HepG2 (cell line): ENCODE results near the gene MICALL2. TPM values are rescaled to one million over a fixed set of nuclear protein-coding genes. Genes with fewer than 3 reads are reported as not detected.

Experiments
- ADNP ChIP-seq: sonication (generic); formaldehyde crosslinking; IDR thresholded peaks from 2 replicates; pipeline ENCODE4 v1.4.0; 2020; ENCODE audit warnings: missing genetic modification reagents
- ERF ChIP-seq: IDR thresholded peaks from 2 replicates; pipeline ENCODE4 v1.6.1; 2018; ENCODE audit warnings: missing biosample characterization, missing genetic modification reagents
- MZF1 ChIP-seq: sonication (generic); formaldehyde crosslinking; IDR thresholded peaks from 2 replicates; pipeline ENCODE4 v1.8.1; 2023; ENCODE audit warnings: mild to moderate bottlenecking, missing genetic modification reagents, borderline replicate concordance
- NCOA2 ChIP-seq: sonication (generic); formaldehyde crosslinking; IDR thresholded peaks from 2 replicates; pipeline ENCODE4 v1.8.0; 2022; ENCODE audit warnings: inconsistent platforms
- PHF21A ChIP-seq: sonication (generic); formaldehyde crosslinking; IDR thresholded peaks from 2 replicates; pipeline ENCODE4 v1.5.0; 2020; ENCODE audit warnings: mild to moderate bottlenecking, missing genetic modification reagents
- SAFB2 ChIP-seq: sonication (generic); formaldehyde crosslinking; IDR thresholded peaks from 2 replicates; pipeline ENCODE4 v1.5.1; 2020; ENCODE audit warnings: missing genetic modification reagents, low read depth, mild to moderate bottlenecking, borderline replicate concordance
- ZNF674 ChIP-seq: sonication (generic); formaldehyde crosslinking; IDR thresholded peaks from 2 replicates; pipeline ENCODE4 v1.5.0; 2020; ENCODE audit warnings: low read depth, mild to moderate bottlenecking, missing genetic modification reagents
- polyA plus RNA-seq, 8 experiments: library from polyadenylated mRNA; depleted of rRNA in 3 of 8; stranded (reverse) in 7 of 8; unstranded in 1 of 8; fragments of >200 nt; fragmentation: Illumina TruSeq in 4 of 8; extraction: Trizol in 4 of 8; gene quantifications; 2 replicates each; pipeline versions ENCODE4 v1.2.1 to v1.2.3, GENCODE V29; 2011 to 2016; ENCODE audit warnings: low read depth in 4 of 8, missing spikeins in 1 of 8, mixed read lengths in 1 of 8; ENCODE audit not compliant: insufficient read depth in 1 of 8
- total RNA-seq, 5 experiments: library from RNA; depleted of rRNA; stranded (reverse); fragments of >200 nt; fragmentation: Illumina TruSeq; extraction: Trizol; gene quantifications; 2 replicates each; pipeline ENCODE4 v1.2.3, GENCODE V29; 2016; ENCODE audit warnings: low read depth in 1 of 5
- TF ChIP-seq, protein P1 (sequence below), 2 experiments: IDR thresholded peaks; 2 replicates each; pipeline ENCODE4 v1.6.1; 2011 to 2012; ENCODE audit warnings: low read length in 2 of 2, borderline replicate concordance in 1 of 2, low read depth in 1 of 2, mild to moderate bottlenecking in 1 of 2, moderate library complexity in 1 of 2
- TF ChIP-seq, protein P2 (sequence below): sonication (generic); formaldehyde crosslinking; IDR thresholded peaks from 2 replicates; pipeline ENCODE4 v1.4.0; 2020; ENCODE audit warnings: missing genetic modification reagents, low read depth, mild to moderate bottlenecking, borderline replicate concordance
- TF ChIP-seq, protein P3 (sequence below): sonication (generic); formaldehyde crosslinking; IDR thresholded peaks from 2 replicates; pipeline ENCODE4 v1.4.0; 2020; ENCODE audit warnings: mild to moderate bottlenecking, missing genetic modification reagents
- TF ChIP-seq, protein P4 (sequence below): sonication (generic); formaldehyde crosslinking; IDR thresholded peaks from 2 replicates; pipeline ENCODE4 v1.5.0; 2020; ENCODE audit warnings: mild to moderate bottlenecking, missing genetic modification reagents
- TF ChIP-seq, protein P5 (sequence below): sonication (generic); formaldehyde crosslinking; IDR thresholded peaks from 2 replicates; pipeline ENCODE4 v1.5.0; 2020; ENCODE audit warnings: missing genetic modification reagents, mild to moderate bottlenecking, borderline replicate concordance
- TF ChIP-seq, protein P6 (sequence below): fragments of 450-650 bp; IDR thresholded peaks from 2 replicates; pipeline ENCODE4 v1.6.1; 2017
- TF ChIP-seq, protein P7 (sequence below): sonication (generic); formaldehyde crosslinking; IDR thresholded peaks from 2 replicates; pipeline ENCODE4 v1.5.0; 2020; ENCODE audit warnings: missing genetic modification reagents

MICALL2 gene
- total and polyA plus RNA-seq, 2 of the 13 experiments (the other 11 are each of a cell fraction or from before 2014, with no cell fraction given), result 5.8 to 12.4 TPM

DNA sequence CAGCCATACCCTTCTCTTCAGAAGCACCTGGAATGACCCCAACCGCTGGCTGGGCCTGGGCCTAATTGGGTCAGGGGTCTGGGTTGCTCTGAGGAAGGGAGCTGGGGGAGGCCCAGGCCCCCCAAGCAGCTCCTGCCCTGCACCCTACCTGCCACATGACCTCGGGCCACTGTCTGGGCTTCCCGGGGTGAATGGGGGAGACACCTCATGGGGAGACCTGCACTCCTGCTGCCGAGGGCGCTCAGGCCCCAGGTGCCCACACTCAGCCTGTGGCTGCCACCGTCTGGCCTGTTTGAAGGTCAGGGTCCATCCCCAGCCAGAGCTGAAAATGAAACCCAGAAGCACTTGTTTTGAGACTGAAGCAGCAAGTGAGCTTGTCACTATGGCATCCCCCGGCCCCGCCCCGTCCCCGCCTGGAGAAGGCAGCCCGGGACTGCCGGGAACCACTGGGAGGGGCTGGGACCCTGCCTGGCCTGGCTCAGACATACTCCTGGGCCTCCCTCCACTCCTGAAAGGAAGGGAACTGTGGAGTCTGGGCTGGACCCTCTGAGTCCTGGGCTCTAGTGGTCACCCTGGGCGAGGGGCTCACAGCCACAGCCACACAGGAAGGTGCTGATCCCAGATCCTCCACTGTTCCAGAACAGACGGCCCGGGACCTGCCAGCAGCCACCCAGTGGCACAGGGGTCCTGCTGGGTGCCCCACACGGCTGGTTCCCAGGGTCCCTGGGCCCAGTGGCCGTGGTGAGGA is 7.4 kb upstream of the MICALL2 start (continued):
- TF ChIP-seq, protein P1, sequence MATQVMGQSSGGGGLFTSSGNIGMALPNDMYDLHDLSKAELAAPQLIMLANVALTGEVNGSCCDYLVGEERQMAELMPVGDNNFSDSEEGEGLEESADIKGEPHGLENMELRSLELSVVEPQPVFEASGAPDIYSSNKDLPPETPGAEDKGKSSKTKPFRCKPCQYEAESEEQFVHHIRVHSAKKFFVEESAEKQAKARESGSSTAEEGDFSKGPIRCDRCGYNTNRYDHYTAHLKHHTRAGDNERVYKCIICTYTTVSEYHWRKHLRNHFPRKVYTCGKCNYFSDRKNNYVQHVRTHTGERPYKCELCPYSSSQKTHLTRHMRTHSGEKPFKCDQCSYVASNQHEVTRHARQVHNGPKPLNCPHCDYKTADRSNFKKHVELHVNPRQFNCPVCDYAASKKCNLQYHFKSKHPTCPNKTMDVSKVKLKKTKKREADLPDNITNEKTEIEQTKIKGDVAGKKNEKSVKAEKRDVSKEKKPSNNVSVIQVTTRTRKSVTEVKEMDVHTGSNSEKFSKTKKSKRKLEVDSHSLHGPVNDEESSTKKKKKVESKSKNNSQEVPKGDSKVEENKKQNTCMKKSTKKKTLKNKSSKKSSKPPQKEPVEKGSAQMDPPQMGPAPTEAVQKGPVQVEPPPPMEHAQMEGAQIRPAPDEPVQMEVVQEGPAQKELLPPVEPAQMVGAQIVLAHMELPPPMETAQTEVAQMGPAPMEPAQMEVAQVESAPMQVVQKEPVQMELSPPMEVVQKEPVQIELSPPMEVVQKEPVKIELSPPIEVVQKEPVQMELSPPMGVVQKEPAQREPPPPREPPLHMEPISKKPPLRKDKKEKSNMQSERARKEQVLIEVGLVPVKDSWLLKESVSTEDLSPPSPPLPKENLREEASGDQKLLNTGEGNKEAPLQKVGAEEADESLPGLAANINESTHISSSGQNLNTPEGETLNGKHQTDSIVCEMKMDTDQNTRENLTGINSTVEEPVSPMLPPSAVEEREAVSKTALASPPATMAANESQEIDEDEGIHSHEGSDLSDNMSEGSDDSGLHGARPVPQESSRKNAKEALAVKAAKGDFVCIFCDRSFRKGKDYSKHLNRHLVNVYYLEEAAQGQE (IDR thresholded peaks at IDR 0.05; ENCODE audit: borderline replicate concordance in 1 of 2, low read depth in 1 of 2, low read length in 2 of 2), result no peak
- TF ChIP-seq, protein P2, sequence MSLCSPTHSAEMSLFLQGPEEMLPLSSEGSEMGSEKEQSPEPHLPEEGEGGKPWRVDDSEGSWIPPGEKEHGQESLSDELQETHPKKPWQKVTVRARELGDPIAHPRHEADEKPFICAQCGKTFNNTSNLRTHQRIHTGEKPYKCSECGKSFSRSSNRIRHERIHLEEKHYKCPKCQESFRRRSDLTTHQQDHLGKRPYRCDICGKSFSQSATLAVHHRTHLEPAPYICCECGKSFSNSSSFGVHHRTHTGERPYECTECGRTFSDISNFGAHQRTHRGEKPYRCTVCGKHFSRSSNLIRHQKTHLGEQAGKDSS (CRISPR knock-in tag), result peak; percentile 43; the same call in 1 of the 2 replicates
- TF ChIP-seq ERF, result peak; percentile 34; the same call in 1 of the 2 replicates
- TF ChIP-seq PHF21A (CRISPR knock-in tag), result peak; percentile 47; the same call in 1 of the 2 replicates
- peak; percentile 60 for TF ChIP-seq NCOA2 (CRISPR knock-in tag)
- TF ChIP-seq, protein P3, sequence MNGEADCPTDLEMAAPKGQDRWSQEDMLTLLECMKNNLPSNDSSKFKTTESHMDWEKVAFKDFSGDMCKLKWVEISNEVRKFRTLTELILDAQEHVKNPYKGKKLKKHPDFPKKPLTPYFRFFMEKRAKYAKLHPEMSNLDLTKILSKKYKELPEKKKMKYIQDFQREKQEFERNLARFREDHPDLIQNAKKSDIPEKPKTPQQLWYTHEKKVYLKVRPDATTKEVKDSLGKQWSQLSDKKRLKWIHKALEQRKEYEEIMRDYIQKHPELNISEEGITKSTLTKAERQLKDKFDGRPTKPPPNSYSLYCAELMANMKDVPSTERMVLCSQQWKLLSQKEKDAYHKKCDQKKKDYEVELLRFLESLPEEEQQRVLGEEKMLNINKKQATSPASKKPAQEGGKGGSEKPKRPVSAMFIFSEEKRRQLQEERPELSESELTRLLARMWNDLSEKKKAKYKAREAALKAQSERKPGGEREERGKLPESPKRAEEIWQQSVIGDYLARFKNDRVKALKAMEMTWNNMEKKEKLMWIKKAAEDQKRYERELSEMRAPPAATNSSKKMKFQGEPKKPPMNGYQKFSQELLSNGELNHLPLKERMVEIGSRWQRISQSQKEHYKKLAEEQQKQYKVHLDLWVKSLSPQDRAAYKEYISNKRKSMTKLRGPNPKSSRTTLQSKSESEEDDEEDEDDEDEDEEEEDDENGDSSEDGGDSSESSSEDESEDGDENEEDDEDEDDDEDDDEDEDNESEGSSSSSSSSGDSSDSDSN (CRISPR knock-in tag), result peak; percentile 43
- TF ChIP-seq ZNF674, result no peak
- TF ChIP-seq, protein P4, sequence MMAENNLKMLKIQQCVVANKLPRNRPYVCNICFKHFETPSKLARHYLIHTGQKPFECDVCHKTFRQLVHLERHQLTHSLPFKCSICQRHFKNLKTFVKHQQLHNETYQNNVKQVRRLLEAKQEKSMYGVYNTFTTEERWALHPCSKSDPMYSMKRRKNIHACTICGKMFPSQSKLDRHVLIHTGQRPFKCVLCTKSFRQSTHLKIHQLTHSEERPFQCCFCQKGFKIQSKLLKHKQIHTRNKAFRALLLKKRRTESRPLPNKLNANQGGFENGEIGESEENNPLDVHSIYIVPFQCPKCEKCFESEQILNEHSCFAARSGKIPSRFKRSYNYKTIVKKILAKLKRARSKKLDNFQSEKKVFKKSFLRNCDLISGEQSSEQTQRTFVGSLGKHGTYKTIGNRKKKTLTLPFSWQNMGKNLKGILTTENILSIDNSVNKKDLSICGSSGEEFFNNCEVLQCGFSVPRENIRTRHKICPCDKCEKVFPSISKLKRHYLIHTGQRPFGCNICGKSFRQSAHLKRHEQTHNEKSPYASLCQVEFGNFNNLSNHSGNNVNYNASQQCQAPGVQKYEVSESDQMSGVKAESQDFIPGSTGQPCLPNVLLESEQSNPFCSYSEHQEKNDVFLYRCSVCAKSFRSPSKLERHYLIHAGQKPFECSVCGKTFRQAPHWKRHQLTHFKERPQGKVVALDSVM (CRISPR knock-in tag), result no peak; the same call in 1 of the 2 replicates
- no peak for TF ChIP-seq SAFB2
- TF ChIP-seq, protein P5, sequence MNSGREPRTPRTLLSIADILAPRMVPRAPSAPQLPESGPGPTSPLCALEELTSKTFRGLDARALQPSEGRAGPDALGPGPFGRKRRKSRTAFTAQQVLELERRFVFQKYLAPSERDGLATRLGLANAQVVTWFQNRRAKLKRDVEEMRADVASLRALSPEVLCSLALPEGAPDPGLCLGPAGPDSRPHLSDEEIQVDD, result no peak
- no peak for TF ChIP-seq MZF1 (CRISPR knock-in tag)
- TF ChIP-seq ADNP, result no peak
- TF ChIP-seq, protein P6, sequence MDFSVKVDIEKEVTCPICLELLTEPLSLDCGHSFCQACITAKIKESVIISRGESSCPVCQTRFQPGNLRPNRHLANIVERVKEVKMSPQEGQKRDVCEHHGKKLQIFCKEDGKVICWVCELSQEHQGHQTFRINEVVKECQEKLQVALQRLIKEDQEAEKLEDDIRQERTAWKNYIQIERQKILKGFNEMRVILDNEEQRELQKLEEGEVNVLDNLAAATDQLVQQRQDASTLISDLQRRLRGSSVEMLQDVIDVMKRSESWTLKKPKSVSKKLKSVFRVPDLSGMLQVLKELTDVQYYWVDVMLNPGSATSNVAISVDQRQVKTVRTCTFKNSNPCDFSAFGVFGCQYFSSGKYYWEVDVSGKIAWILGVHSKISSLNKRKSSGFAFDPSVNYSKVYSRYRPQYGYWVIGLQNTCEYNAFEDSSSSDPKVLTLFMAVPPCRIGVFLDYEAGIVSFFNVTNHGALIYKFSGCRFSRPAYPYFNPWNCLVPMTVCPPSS, result no peak
- TF ChIP-seq, protein P7, sequence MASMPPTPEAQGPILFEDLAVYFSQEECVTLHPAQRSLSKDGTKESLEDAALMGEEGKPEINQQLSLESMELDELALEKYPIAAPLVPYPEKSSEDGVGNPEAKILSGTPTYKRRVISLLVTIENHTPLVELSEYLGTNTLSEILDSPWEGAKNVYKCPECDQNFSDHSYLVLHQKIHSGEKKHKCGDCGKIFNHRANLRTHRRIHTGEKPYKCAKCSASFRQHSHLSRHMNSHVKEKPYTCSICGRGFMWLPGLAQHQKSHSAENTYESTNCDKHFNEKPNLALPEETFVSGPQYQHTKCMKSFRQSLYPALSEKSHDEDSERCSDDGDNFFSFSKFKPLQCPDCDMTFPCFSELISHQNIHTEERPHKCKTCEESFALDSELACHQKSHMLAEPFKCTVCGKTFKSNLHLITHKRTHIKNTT (CRISPR knock-in tag), result no peak
